Esophagus (tissue), 2 donors: ENCODE data around the gene ATP8B4. TPM values are rescaled to one million over a fixed set of nuclear protein-coding genes. Genes with fewer than 3 reads are reported as not detected.
"Not testable (repeated sequence)": the region's sequence is repeated elsewhere in the genome, so short reads cannot be mapped to it uniquely, and the experiment has no call there.

ENCODE experiments used
- H3K27ac ChIP-seq, 2 donors: one replicate each; pipeline ENCODE4 v1.5.1; 2013; ENCODE audit warnings: low read depth in 2 of 2, mild to moderate bottlenecking in 2 of 2, inconsistent platforms in 1 of 2, low read length in 1 of 2, moderate library complexity in 1 of 2
- H3K27me3 ChIP-seq, 2 donors: one replicate each; pipeline ENCODE4 v1.6.1; 2013; ENCODE audit warnings: low read length in 2 of 2, control low read depth in 1 of 2, mild to moderate bottlenecking in 1 of 2; ENCODE audit not compliant: insufficient read depth in 2 of 2, control insufficient read depth in 1 of 2
- H3K36me3 ChIP-seq, 2 donors: one replicate each; pipeline ENCODE4 v1.6.1; 2013; ENCODE audit warnings: low read length in 1 of 2; ENCODE audit not compliant: control insufficient read depth in 2 of 2, insufficient read depth in 2 of 2
- H3K4me1 ChIP-seq, 2 donors: one replicate each; pipeline ENCODE4 v1.6.1; 2013; ENCODE audit warnings: low read length in 1 of 2; ENCODE audit not compliant: control insufficient read depth in 2 of 2, insufficient read depth in 2 of 2
- H3K4me3 ChIP-seq, 2 donors: one replicate each; pipeline ENCODE4 v1.5.1; 2013; ENCODE audit warnings: low read length in 2 of 2, mild to moderate bottlenecking in 2 of 2, low read depth in 1 of 2, moderate library complexity in 1 of 2
- H3K9me3 ChIP-seq, 2 donors: one replicate each; pipeline ENCODE4 v1.6.1; 2013; ENCODE audit warnings: mild to moderate bottlenecking in 2 of 2, low read depth in 1 of 2, low read length in 1 of 2, moderate library complexity in 1 of 2; ENCODE audit not compliant: control insufficient read depth in 2 of 2, insufficient read depth in 1 of 2
- WGBS, 2 donors: extraction: QIAGEN DNeasy Blood & Tissue Kit; methylation state at CpG; one replicate each; pipeline ENCODE4 v1.1.7; 2013; 5-methylcytosine and 5-hydroxymethylcytosine counted together
- polyA plus RNA-seq, 2 donors: library from polyadenylated mRNA; stranded (reverse); fragments of 200-250 nt; gene quantifications; one replicate each; pipeline ENCODE4 v1.2.3, GENCODE V29; 2013
- donor health status: healthy with polysubstance abuse.
- donor health status: Bipolar disorder and iron deficiency.

The ATP8B4 gene
- polyA plus RNA-seq, 2 donors: 0.75 to 0.84 TPM

GRCh38 chr15:50089386-50089785 is 29.6 kb downstream of the ATP8B4 start:
- H3K27me3 ChIP-seq, H3K4me3 ChIP-seq, H3K4me1 ChIP-seq, H3K9me3 ChIP-seq, H3K27ac ChIP-seq, H3K36me3 ChIP-seq: not testable (repeated sequence)
- 40 to 63% methylated on average over 3 of the region's 3 CpGs for WGBS, 2 donors

- Histone ChIP-seq H3K27ac (no peak overlapping the region), H3K4me3 (no peak overlapping the region), H3K36me3 (no peaks in the 10 kb centered on the region), H3K4me1 (no peaks in the 10 kb centered on the region), H3K27me3 (no peaks in the 10 kb centered on the region), H3K9me3 (no peaks in the 10 kb centered on the region)
- 88 to 96% methylated on average over 2 of the region's 2 CpGs for WGBS, 2 donors
These were observed 34.1 kb downstream of the ATP8B4 start for GRCh38 chr15:50084932-50085331.

- no peaks in the 10 kb centered on the region for H3K27me3 ChIP-seq
- H3K9me3 ChIP-seq: no peaks in the 10 kb centered on the region
- no peaks in the 10 kb centered on the region for H3K4me1 ChIP-seq
- H3K36me3 ChIP-seq: no peaks in the 10 kb centered on the region
- WGBS, 2 donors: 58 to 61% methylated on average over 4 of the region's 4 CpGs
- no peak overlapping the region for H3K27ac ChIP-seq
- no peak overlapping the region for H3K4me3 ChIP-seq
These were observed 35.5 kb downstream of the ATP8B4 start for GRCh38 chr15:50083424-50084025.

- Histone ChIP-seq H3K4me1 (no peaks in the 10 kb centered on the region), H3K27me3 (no peaks in the 10 kb centered on the region), H3K36me3 (no peaks in the 10 kb centered on the region), H3K9me3 (no peaks in the 10 kb centered on the region), H3K27ac (no peak overlapping the region), H3K4me3 (no peak overlapping the region)
- 42 to 68% methylated on average over 2 of the region's 2 CpGs for WGBS, 2 donors
These were observed 37.0 kb downstream of the ATP8B4 start for GRCh38 chr15:50082066-50082465.

- WGBS, 2 donors: 41 to 47% methylated on average over 2 of the region's 2 CpGs
- Histone ChIP-seq H3K27ac (no peak overlapping the region), H3K4me3 (no peak overlapping the region), H3K27me3 (no peaks in the 10 kb centered on the region), H3K4me1 (no peaks in the 10 kb centered on the region), H3K36me3 (no peaks in the 10 kb centered on the region), H3K9me3 (no peaks in the 10 kb centered on the region)
These were observed 41.4 kb downstream of the ATP8B4 start for GRCh38 chr15:50077651-50078050.

GRCh38 chr15:50077176-50077575 is 41.9 kb downstream of the ATP8B4 start:
- no peak overlapping the region for H3K27ac ChIP-seq
- no peak overlapping the region for H3K4me3 ChIP-seq
- H3K27me3 ChIP-seq: no peaks in the 10 kb centered on the region
- no peaks in the 10 kb centered on the region for H3K4me1 ChIP-seq
- H3K36me3 ChIP-seq: no peaks in the 10 kb centered on the region
- no peaks in the 10 kb centered on the region for H3K9me3 ChIP-seq

- Histone ChIP-seq H3K9me3 (no peaks in the 10 kb centered on the region), H3K27me3 (no peaks in the 10 kb centered on the region), H3K4me3 (no peak overlapping the region), H3K36me3 (no peaks in the 10 kb centered on the region), H3K4me1 (no peaks in the 10 kb centered on the region), H3K27ac (no peak overlapping the region)
- 75 to 82% methylated on average over 1 of the region's 1 CpG for WGBS, 2 donors
These were observed 43.7 kb downstream of the ATP8B4 start for GRCh38 chr15:50075319-50075718.

- Histone ChIP-seq H3K4me3 (no peak overlapping the region), H3K27me3 (no peaks in the 10 kb centered on the region), H3K36me3 (no peaks in the 10 kb centered on the region), H3K4me1 (no peaks in the 10 kb centered on the region), H3K27ac (no peak overlapping the region), H3K9me3 (no peaks in the 10 kb centered on the region)
- 90 to 93% methylated on average over 1 of the region's 1 CpG for WGBS, 2 donors
These were observed 47.3 kb downstream of the ATP8B4 start for GRCh38 chr15:50071551-50072258.

GRCh38 chr15:50068016-50068415 is 51.0 kb downstream of the ATP8B4 start:
- H3K9me3 ChIP-seq: no peaks in the 10 kb centered on the region
- H3K27me3 ChIP-seq: no peaks in the 10 kb centered on the region
- no peak overlapping the region for H3K4me3 ChIP-seq
- no peaks in the 10 kb centered on the region for H3K4me1 ChIP-seq
- H3K36me3 ChIP-seq: no peaks in the 10 kb centered on the region
- no peak overlapping the region for H3K27ac ChIP-seq
- 78 to 93% methylated on average over 3 of the region's 3 CpGs for WGBS, 2 donors

GRCh38 chr15:50067254-50067653 is 51.8 kb downstream of the ATP8B4 start:
- H3K27me3 ChIP-seq: no peaks in the 10 kb centered on the region
- H3K27ac ChIP-seq: no peak overlapping the region
- H3K4me1 ChIP-seq: no peaks in the 10 kb centered on the region
- no peaks in the 10 kb centered on the region for H3K9me3 ChIP-seq
- H3K36me3 ChIP-seq: no peaks in the 10 kb centered on the region
- 48 to 66% methylated on average over 1 of the region's 1 CpG for WGBS, 2 donors
- H3K4me3 ChIP-seq: no peak overlapping the region
